Measurements from ENCODE around the gene KAZN. TPM values are rescaled to one million over a fixed set of nuclear protein-coding genes. Genes with fewer than 3 reads are reported as not detected.

Gene KAZN
- polyA plus RNA-seq, 1 experiment = 3.7 TPM

GRCh38 chr1:14689996-14690615, 91.6 kb downstream of the KAZN start:
- TF ChIP-seq CTCF (IDR thresholded peaks at IDR 0.05; ENCODE audit: low read depth, low read length) = no peak
- Histone ChIP-seq H3K4me3 (ENCODE audit: low read depth, low read length) (no peak overlapping the region), H3K9me3 (ENCODE audit: control insufficient read depth, insufficient read depth, low read length) (no peaks in the 10 kb centered on the region), H3K27ac (ENCODE audit: low read depth, low read length) (no peak overlapping the region), H3K27me3 (ENCODE audit: control insufficient read depth, insufficient read depth, low read length) (peaks cover 3% of the 10 kb centered on the region)
- DNase-seq (ENCODE audit: low read depth, low spot score) = no peak
- ChIA-PET CTCF (no interaction called here), POLR2A (no interaction called here)

- Histone ChIP-seq H3K27ac (ENCODE audit: low read depth, low read length) (no peak overlapping the region), H3K27me3 (ENCODE audit: control insufficient read depth, insufficient read depth, low read length) (peaks cover 3% of the 10 kb centered on the region), H3K4me3 (ENCODE audit: low read depth, low read length) (no peak overlapping the region), H3K9me3 (ENCODE audit: control insufficient read depth, insufficient read depth, low read length) (no peaks in the 10 kb centered on the region)
- ChIA-PET POLR2A (no interaction called here), CTCF (no interaction called here)
- DNase-seq (ENCODE audit: low read depth, low spot score) = no peak
- no peak for TF ChIP-seq CTCF (IDR thresholded peaks at IDR 0.05; ENCODE audit: low read depth, low read length)
Observed at GRCh38 chr1:14693949-14694348, 95.5 kb downstream of the KAZN start.

- CTCF ChIA-PET = interaction anchor here (0.8 kb wide), 1 partner anchor 18 kb away, joined by 3 read pairs; no protein-coding TSS in a partner anchor
- POLR2A ChIA-PET = no interaction called here
- no peak overlapping the region for H3K4me3 ChIP-seq (ENCODE audit: low read depth, low read length)
Observed at GRCh38 chr1:14694589-14694988, 96.1 kb downstream of the KAZN start.

GRCh38 chr1:14696761-14697160, 98.3 kb downstream of the KAZN start:
- no peak overlapping the region for H3K4me3 ChIP-seq (ENCODE audit: low read depth, low read length)
- H3K9me3 ChIP-seq (ENCODE audit: control insufficient read depth, insufficient read depth, low read length) = no peaks in the 10 kb centered on the region
- no peak overlapping the region for H3K27ac ChIP-seq (ENCODE audit: low read depth, low read length)
- no peak for DNase-seq (ENCODE audit: low read depth, low spot score)
- TF ChIP-seq CTCF (IDR thresholded peaks at IDR 0.05; ENCODE audit: low read depth, low read length) = no peak
- peaks cover 3% of the 10 kb centered on the region for H3K27me3 ChIP-seq (ENCODE audit: control insufficient read depth, insufficient read depth, low read length)
- CTCF ChIA-PET = no interaction called here
- POLR2A ChIA-PET = no interaction called here

More at GRCh38 chr1:14694589-14694988, 96.1 kb downstream of the KAZN start:
- Histone ChIP-seq H3K27me3 (ENCODE audit: control insufficient read depth, insufficient read depth, low read length) (peaks cover 3% of the 10 kb centered on the region), H3K9me3 (ENCODE audit: control insufficient read depth, insufficient read depth, low read length) (no peaks in the 10 kb centered on the region), H3K27ac (ENCODE audit: low read depth, low read length) (no peak overlapping the region)
- no peak for DNase-seq (ENCODE audit: low read depth, low spot score)
- TF ChIP-seq CTCF (IDR thresholded peaks at IDR 0.05; ENCODE audit: low read depth, low read length) = no peak

GRCh38 chr1:14697353-14697752, 98.9 kb downstream of the KAZN start:
- DNase-seq (ENCODE audit: low read depth, low spot score) = no peak
- ChIA-PET POLR2A (no interaction called here), CTCF (no interaction called here)
- Histone ChIP-seq H3K9me3 (ENCODE audit: control insufficient read depth, insufficient read depth, low read length) (no peaks in the 10 kb centered on the region), H3K27me3 (ENCODE audit: control insufficient read depth, insufficient read depth, low read length) (peaks cover 3% of the 10 kb centered on the region), H3K27ac (ENCODE audit: low read depth, low read length) (no peak overlapping the region), H3K4me3 (ENCODE audit: low read depth, low read length) (no peak overlapping the region)
- TF ChIP-seq CTCF (IDR thresholded peaks at IDR 0.05; ENCODE audit: low read depth, low read length) = no peak
